Activated CD8-positive, alpha-beta memory T cell treated with anti-CD3 and anti-CD28 coated beads, Interleukin-2, amount 50 U/mL, for 48 hours (primary cell): ENCODE results near the gene RGPD6.
"Not testable (repeated sequence)": the region's sequence is repeated elsewhere in the genome, so short reads cannot be mapped to it uniquely, and the experiment has no call there.

Experiments
- DNase-seq: peaks from one replicate; pipeline ENCODE4 v3.0.0-alpha.2; 2020

The RGPD6 gene

GRCh38 chr2:110480084-110480483 lies 96.9 kb downstream of the RGPD6 start:
- not testable (repeated sequence) for DNase-seq

DNA sequence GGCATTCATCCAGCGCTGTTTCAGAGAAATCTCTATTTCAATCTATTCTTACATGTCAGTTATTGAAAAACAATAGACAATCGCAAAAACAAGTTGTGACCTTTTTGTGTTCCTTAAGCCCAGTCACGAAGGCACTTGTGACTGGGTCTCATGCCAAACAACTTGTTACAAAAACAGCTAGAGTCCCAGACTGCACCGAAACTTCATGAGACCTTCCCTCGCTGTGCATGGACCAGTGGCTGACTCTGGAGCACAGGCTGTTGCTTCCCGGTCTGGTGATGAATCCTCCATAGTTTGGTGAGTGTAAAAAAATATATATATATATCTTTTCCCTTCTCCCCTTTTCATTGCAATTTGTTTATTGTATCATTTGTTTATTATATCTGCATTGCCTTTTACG lies 99.7 kb downstream of the RGPD6 start:
- DNase-seq: not testable (repeated sequence)

DNA sequence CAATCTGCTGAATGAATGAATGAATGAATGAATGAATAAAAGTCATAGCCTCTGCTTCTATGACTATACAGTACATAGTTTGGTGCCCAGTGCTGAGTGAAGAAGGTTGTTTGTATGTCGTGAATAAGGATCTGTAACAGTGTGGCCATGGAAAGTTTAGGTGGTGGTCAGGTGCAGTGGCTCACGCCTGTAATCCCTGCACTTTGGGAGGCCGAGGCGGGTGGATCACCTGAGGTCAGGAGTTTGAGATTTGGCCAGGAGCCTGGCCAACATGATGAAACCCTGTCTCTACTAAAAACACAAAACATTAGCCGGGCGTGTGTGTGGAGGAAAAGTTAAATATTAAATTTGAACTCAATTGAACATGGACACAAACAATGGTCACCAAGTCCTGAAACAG lies 100.1 kb downstream of the RGPD6 start:
- not testable (repeated sequence) for DNase-seq

- DNase-seq: not testable (repeated sequence)
Measured at GRCh38 chr2:110475627-110476359, 101.2 kb downstream of the RGPD6 start.

DNA sequence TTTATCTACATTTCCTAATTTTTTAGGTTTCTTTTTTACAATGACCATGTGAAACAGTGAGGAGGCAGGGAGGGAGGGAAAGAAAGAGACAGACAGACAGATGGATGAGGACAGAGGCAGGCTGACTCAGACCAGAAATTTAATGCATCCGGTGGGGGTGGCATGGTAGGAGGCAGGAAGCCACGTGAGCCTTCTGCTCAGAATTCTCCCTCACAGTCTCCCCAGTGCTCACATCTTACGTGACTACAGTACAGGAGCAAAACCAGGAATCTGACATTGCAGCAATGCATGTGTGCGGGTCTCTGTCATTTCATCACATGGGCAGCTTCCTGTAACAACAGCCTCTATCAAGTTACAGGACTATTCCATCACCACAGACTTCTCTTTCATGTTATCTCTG lies 102.1 kb downstream of the RGPD6 start:
- not testable (repeated sequence) for DNase-seq

DNA sequence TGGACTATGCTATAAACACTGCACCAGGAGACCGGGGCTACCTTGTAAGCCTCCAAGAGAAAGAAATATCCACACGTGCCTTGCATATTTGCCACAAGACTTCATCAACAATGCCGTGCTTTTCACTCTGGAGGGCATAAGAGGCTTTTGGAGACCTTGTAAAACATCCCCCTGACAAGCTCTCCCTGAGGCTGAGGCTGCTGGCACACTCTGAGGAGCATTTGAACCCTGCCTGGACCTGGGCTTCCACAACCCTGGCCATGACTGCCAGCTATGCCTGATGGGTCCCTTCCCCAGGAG lies 104.0 kb downstream of the RGPD6 start:
- not testable (repeated sequence) for DNase-seq

DNA sequence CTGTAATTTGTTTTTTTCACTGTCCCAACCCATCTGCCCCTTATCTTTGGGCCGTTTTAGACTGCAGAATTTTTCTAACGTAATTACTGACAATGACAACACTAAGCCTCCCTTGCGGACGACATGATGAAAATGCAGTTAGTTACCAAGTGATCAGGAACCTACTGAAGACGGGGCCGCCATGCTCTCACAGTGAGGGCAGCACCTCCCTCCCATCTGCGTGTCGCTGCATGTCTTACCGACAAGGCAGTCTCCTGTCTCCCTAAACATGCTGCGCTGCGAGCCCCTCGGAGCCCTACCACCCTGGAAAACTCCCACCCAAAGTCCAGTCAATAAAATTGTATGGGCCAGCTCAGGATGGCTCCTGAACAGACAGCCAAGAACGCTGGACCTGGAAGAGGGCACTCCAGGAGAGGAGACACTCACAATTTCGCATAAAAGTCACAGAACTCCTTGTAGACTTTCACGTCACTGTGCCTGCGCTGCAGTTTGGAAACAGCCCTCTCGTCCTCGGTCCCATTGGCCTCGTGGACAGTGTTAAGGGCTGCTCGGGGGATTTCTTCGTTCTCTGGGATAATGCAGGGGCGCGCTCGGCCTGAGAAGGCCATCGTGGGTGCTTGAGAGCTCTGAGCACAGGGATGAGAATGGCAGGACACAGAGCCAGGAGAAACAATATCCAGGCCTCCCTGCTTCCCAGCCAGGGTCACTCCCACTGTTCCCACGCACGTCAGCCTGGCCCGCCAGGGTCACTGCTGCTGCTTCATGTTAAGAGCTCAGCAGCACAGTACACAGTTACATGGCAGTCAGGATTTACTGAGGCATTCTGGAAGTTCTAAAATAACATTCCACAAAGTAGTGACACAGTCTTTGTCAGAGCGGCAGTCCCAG lies 104.6 kb downstream of the RGPD6 start, which contains the start of gene LIMS4:
TSS of gene LIMS4 (minus strand) at position 646 of the 888 bp plus-strand sequence. CDS start at position 608, 38 bp downstream.
- DNase-seq: not testable (repeated sequence)

DNA sequence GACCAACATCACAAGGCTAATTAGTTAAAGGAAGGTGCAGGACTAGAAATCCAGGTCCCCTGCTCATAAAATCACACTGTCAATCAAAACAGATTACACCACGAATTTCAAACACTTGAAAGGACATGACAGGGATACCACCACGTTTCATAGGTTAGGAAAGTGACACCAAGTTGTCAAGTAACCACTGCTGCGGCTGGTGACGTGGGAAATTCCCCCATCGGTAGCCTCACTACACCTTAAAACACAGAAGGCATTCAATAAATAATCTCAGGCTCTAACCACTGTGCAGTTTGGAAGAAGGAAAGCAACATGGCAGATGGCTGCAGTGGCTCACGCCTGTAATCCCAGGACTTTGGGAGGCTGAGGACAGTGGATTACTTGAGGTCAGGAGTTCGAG lies 108.1 kb downstream of the RGPD6 start:
- not testable (repeated sequence) for DNase-seq

DNA sequence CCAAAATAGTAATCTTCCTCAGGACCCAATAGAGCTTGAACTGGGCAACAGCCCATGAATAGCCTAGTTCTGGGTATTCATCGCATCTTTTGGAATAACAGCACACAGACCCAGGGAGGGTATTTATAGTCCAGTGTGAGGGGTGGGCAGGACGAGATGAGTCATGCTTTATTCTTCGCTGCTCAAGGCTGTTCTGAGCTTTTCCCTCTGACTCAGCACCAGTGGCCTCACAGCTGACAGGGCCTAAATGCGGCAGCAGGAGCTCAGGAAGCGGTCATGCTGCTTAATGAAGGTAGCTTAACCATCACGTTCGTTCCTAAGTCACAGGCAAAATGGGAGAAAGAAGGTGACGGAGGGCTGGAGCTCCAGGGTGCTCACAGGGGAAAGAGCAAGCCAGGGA lies 111.7 kb downstream of the RGPD6 start:
- not testable (repeated sequence) for DNase-seq
